IMR-90 (cell line): ENCODE measurements around the gene TMC1.

Experiments
- CEBPB ChIP-seq: IDR thresholded peaks from 2 replicates; pipeline ENCODE4 v1.6.1; 2012; ENCODE audit warnings: low read depth, low read length, improper control_type of control experiment
- SMC3 ChIP-seq: fragments of 150-350 bp; IDR thresholded peaks from 2 replicates; pipeline ENCODE4 v1.6.1; 2016; ENCODE audit warnings: low read depth, mild to moderate bottlenecking, antibody characterized with exemption, low read length, moderate library complexity
- TF ChIP-seq, protein P1 (sequence below): conservative IDR thresholded peaks from 2 replicates; pipeline ENCODE4 v1.5.1; 2012; ENCODE audit warnings: mild to moderate bottlenecking, low read depth, low read length, improper control_type of control experiment
- TF ChIP-seq, protein P2 (sequence below): fragments of 150-350 bp; IDR thresholded peaks from 2 replicates; pipeline ENCODE4 v1.6.1; 2016; ENCODE audit warnings: low read depth, mild to moderate bottlenecking, low read length, moderate library complexity, borderline replicate concordance
- TF ChIP-seq, protein P3 (sequence below): fragments of 150-350 bp; IDR thresholded peaks from 2 replicates; pipeline ENCODE4 v1.6.1; 2017; ENCODE audit warnings: mild to moderate bottlenecking, antibody characterized with exemption, low read length, low read depth

DNA sequence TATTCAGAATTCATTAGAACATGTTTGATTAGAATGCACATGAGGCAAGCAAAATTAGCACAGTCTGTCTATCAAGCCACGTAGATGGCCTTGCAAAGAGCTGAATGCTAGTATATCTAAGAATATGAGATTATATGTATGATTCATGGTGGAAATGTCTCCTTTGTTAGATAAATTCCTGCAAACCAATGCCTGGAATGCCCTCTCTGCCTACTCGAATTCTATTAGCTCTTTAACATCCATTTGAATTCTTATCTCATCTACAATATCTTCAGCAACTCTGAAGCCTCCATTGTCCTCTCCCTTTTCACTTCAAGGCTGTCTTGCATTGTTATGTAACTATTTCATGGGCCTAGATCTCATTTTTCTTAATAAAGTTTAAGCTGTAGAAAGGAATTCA lies 205.5 kb downstream of the TMC1 start:
- TF ChIP-seq SMC3 (no peak), CEBPB (no peak)
- TF ChIP-seq, protein P1, sequence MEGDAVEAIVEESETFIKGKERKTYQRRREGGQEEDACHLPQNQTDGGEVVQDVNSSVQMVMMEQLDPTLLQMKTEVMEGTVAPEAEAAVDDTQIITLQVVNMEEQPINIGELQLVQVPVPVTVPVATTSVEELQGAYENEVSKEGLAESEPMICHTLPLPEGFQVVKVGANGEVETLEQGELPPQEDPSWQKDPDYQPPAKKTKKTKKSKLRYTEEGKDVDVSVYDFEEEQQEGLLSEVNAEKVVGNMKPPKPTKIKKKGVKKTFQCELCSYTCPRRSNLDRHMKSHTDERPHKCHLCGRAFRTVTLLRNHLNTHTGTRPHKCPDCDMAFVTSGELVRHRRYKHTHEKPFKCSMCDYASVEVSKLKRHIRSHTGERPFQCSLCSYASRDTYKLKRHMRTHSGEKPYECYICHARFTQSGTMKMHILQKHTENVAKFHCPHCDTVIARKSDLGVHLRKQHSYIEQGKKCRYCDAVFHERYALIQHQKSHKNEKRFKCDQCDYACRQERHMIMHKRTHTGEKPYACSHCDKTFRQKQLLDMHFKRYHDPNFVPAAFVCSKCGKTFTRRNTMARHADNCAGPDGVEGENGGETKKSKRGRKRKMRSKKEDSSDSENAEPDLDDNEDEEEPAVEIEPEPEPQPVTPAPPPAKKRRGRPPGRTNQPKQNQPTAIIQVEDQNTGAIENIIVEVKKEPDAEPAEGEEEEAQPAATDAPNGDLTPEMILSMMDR, result no peak
- TF ChIP-seq, protein P2, sequence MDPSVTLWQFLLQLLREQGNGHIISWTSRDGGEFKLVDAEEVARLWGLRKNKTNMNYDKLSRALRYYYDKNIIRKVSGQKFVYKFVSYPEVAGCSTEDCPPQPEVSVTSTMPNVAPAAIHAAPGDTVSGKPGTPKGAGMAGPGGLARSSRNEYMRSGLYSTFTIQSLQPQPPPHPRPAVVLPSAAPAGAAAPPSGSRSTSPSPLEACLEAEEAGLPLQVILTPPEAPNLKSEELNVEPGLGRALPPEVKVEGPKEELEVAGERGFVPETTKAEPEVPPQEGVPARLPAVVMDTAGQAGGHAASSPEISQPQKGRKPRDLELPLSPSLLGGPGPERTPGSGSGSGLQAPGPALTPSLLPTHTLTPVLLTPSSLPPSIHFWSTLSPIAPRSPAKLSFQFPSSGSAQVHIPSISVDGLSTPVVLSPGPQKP, result no peak
- TF ChIP-seq, protein P3, sequence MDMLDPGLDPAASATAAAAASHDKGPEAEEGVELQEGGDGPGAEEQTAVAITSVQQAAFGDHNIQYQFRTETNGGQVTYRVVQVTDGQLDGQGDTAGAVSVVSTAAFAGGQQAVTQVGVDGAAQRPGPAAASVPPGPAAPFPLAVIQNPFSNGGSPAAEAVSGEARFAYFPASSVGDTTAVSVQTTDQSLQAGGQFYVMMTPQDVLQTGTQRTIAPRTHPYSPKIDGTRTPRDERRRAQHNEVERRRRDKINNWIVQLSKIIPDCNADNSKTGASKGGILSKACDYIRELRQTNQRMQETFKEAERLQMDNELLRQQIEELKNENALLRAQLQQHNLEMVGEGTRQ, result no peak
